Hepatocyte (in vitro differentiated cells): ENCODE measurements around the gene CYP2F1. TPM values are rescaled to one million over a fixed set of nuclear protein-coding genes. Genes with fewer than 3 reads are reported as not detected.
A peak's percentile ranks its signal among the peaks of the same experiment; 100 is the strongest.

Experiments used
- DNase-seq: peaks from one replicate; pipeline ENCODE4 v3.0.0-alpha.2; 2016; ENCODE audit warnings: low spot score
- H2AFZ ChIP-seq: fragments of 200-600 bp; sonication (generic); 2 replicates; pipeline ENCODE4 v1.6.0; 2016; ENCODE audit warnings: antibody characterized with exemption, mild to moderate bottlenecking
- H3K27ac ChIP-seq: fragments of 200-600 bp; sonication (generic); 2 replicates; pipeline ENCODE4 v1.5.1; 2016; ENCODE audit warnings: mild to moderate bottlenecking
- H3K27me3 ChIP-seq: fragments of 200-600 bp; sonication (generic); 2 replicates; pipeline ENCODE4 v1.6.1; 2016
- H3K36me3 ChIP-seq: fragments of 200-600 bp; sonication (generic); replicated peaks from 2 replicates; pipeline ENCODE4 v1.5.1; 2016; ENCODE audit warnings: low read depth; ENCODE audit not compliant: insufficient read depth
- H3K4me1 ChIP-seq: fragments of 200-600 bp; sonication (generic); 2 replicates; pipeline ENCODE4 v1.5.1; 2016; ENCODE audit warnings: mild to moderate bottlenecking, moderate library complexity; ENCODE audit not compliant: insufficient read depth
- H3K4me2 ChIP-seq: fragments of 200-600 bp; sonication (generic); 2 replicates; pipeline ENCODE4 v1.6.0; 2016
- H3K4me3 ChIP-seq: fragments of 200-600 bp; sonication (generic); 2 replicates; pipeline ENCODE4 v1.5.1; 2016; ENCODE audit warnings: mild to moderate bottlenecking
- H3K79me2 ChIP-seq: fragments of 200-600 bp; sonication (generic); 2 replicates; pipeline ENCODE4 v1.6.0; 2017; ENCODE audit warnings: mild to moderate bottlenecking
- H3K9me2 ChIP-seq: fragments of 200-600 bp; sonication (generic); replicated peaks from 2 replicates; pipeline ENCODE4 v1.6.0; 2017; ENCODE audit warnings: mild to moderate bottlenecking; ENCODE audit not compliant: insufficient read depth
- H3K9me3 ChIP-seq: fragments of 200-600 bp; sonication (generic); 2 replicates; pipeline ENCODE4 v1.5.1; 2016; ENCODE audit warnings: low read depth, mild to moderate bottlenecking
- H4K20me1 ChIP-seq: fragments of 200-600 bp; sonication (generic); 2 replicates; pipeline ENCODE4 v1.6.0; 2016; ENCODE audit warnings: mild to moderate bottlenecking; ENCODE audit not compliant: insufficient read depth, poor library complexity, severe bottlenecking
- CTCF ChIP-seq: fragments of 200-600 bp; sonication (generic); IDR thresholded peaks from 2 replicates; pipeline ENCODE4 v1.5.1; 2016; ENCODE audit warnings: antibody characterized with exemption, mild to moderate bottlenecking; ENCODE audit not compliant: poor library complexity
- EZH2 ChIP-seq: fragments of 200-600 bp; sonication (generic); IDR thresholded peaks from 2 replicates; pipeline ENCODE4 v1.6.1; 2016; ENCODE audit warnings: antibody characterized with exemption, mild to moderate bottlenecking, borderline replicate concordance
- EZH2phosphoT487 ChIP-seq: fragments of 200-600 bp; sonication (generic); IDR thresholded peaks from one replicate; pipeline ENCODE4 v1.6.1; 2018; ENCODE audit warnings: antibody characterized with exemption, mild to moderate bottlenecking, low read depth, moderate library complexity; ENCODE audit not compliant: unreplicated experiment, severe bottlenecking
- WGBS: methylation state at CpG from one replicate; pipeline ENCODE4 v1.1.6; 2016; ENCODE audit warnings: low lambda C conversion rate; ENCODE audit errors: missing lambda C conversion rate; 5-methylcytosine and 5-hydroxymethylcytosine counted together
- polyA plus RNA-seq: library from polyadenylated mRNA; unstranded; fragments of >200 nt; fragmentation: Nextera tagmentation; extraction: Ambion mirVana; gene quantifications from 2 replicates; pipeline ENCODE4 v1.2.1, GENCODE V29; 2016
- total RNA-seq: library from RNA; depleted of rRNA; stranded (reverse); fragments of >200 nt; gene quantifications from 2 replicates; pipeline ENCODE4 v1.2.3, GENCODE V29; 2014

CYP2F1 gene
- total and polyA plus RNA-seq, 2 experiments from 2014 or later, result not detected

GRCh38 chr19:41166944-41167804, 52.9 kb downstream of the CYP2F1 start:
- 79% methylated on average over 14 of the region's 14 CpGs for WGBS
- no peaks in the 10 kb centered on the region for H4K20me1 ChIP-seq
- peak; percentile 68 for DNase-seq
- peaks cover 9% of the 10 kb centered on the region for H3K79me2 ChIP-seq
- H3K9me3 ChIP-seq, result no peaks in the 10 kb centered on the region
- H3K9me2 ChIP-seq, result no peaks in the 10 kb centered on the region
- no peaks in the 10 kb centered on the region for H3K27me3 ChIP-seq
- peak overlapping the region; percentile 91 for H3K27ac ChIP-seq
- no peak overlapping the region for H2AFZ ChIP-seq
- H3K36me3 ChIP-seq, result no peaks in the 10 kb centered on the region
- no peak for TF ChIP-seq EZH2
- TF ChIP-seq CTCF, result no peak
- no peak for TF ChIP-seq EZH2phosphoT487
- no peak overlapping the region for H3K4me2 ChIP-seq
- peaks cover 3% of the 10 kb centered on the region for H3K4me1 ChIP-seq
- no peak overlapping the region for H3K4me3 ChIP-seq

- TF ChIP-seq CTCF, result peak; percentile 13
- TF ChIP-seq EZH2phosphoT487, result no peak
- WGBS, result 78% methylated on average over 5 of the region's 6 CpGs
- H3K27ac ChIP-seq, result peak overlapping the region; percentile 88
These were observed 58.3 kb downstream of the CYP2F1 start for GRCh38 chr19:41172297-41173164.

GRCh38 chr19:41174297-41174928, 60.2 kb downstream of the CYP2F1 start:
- peak overlapping the region; percentile 92 for H3K27ac ChIP-seq
- peak overlapping the region; percentile 68 for H3K4me2 ChIP-seq
- peaks cover 20% of the 10 kb centered on the region for H3K4me1 ChIP-seq
- no peaks in the 10 kb centered on the region for H4K20me1 ChIP-seq
- no peaks in the 10 kb centered on the region for H3K36me3 ChIP-seq
- H3K4me3 ChIP-seq, result no peak overlapping the region
- WGBS, result 84% methylated on average over 14 of the region's 15 CpGs
- no peak for TF ChIP-seq EZH2
- no peak for TF ChIP-seq CTCF
- no peak for TF ChIP-seq EZH2phosphoT487
- DNase-seq, result no peak
- H3K9me2 ChIP-seq, result no peaks in the 10 kb centered on the region
- no peak overlapping the region for H2AFZ ChIP-seq
- H3K9me3 ChIP-seq, result no peaks in the 10 kb centered on the region
- H3K27me3 ChIP-seq, result no peaks in the 10 kb centered on the region
- peaks cover 23% of the 10 kb centered on the region for H3K79me2 ChIP-seq

More at GRCh38 chr19:41172297-41173164, 58.3 kb downstream of the CYP2F1 start:
- H3K9me3 ChIP-seq, result no peaks in the 10 kb centered on the region
- no peaks in the 10 kb centered on the region for H4K20me1 ChIP-seq
- no peaks in the 10 kb centered on the region for H3K27me3 ChIP-seq
- no peaks in the 10 kb centered on the region for H3K36me3 ChIP-seq
- peak overlapping the region; percentile 39 for H3K4me2 ChIP-seq
- H3K79me2 ChIP-seq, result peaks cover 23% of the 10 kb centered on the region
- H3K9me2 ChIP-seq, result no peaks in the 10 kb centered on the region
- H3K4me1 ChIP-seq, result peaks cover 20% of the 10 kb centered on the region
- peak; percentile 44 for DNase-seq
- no peak overlapping the region for H3K4me3 ChIP-seq
- H2AFZ ChIP-seq, result no peak overlapping the region
